ENCODE measurements around the gene DNM1. TPM values are rescaled to one million over a fixed set of nuclear protein-coding genes. Genes with fewer than 3 reads are reported as not detected.

The DNM1 gene
- total and polyA plus RNA-seq, 2 donors (not counting 3 experiments of a cell fraction or from before 2014, with no cell fraction given), result 0.59 to 2.9 TPM

- H3K4me1 ChIP-seq (ENCODE audit: control insufficient read depth, extremely low read depth, insufficient read depth, low read length), result peaks cover 3% of the 10 kb centered on the region
- H3K4me3 ChIP-seq (replicated peaks in 1 of 3; ENCODE audit: insufficient read depth in 1 of 3, low read depth in 1 of 3, low read length in 3 of 3), result no peak overlapping the region
- no peaks in the 10 kb centered on the region for H3K9me1 ChIP-seq (replicated peaks; ENCODE audit: control insufficient read depth, extremely low read depth, insufficient read depth, low read length)
- DNase-seq (ENCODE audit: low read depth, low spot score), result no peak
- no TSS peak for BruUV-seq (replicated peaks)
- no peak overlapping the region for H3K27ac ChIP-seq (ENCODE audit: insufficient read depth, low read depth, low read length)
- no peak overlapping the region for H3K9ac ChIP-seq (replicated peaks; ENCODE audit: extremely low read depth, insufficient read depth, low read length)
- ChIA-PET POLR2A (no interaction called here), CTCF (interaction anchor here (1.3 kb wide), 1 partner anchor 16 kb away, joined by 4 read pairs; the partner anchor contains the start of gene DNM1)
- no peaks in the 10 kb centered on the region for H3K36me3 ChIP-seq (ENCODE audit: control insufficient read depth in 2 of 2, extremely low read depth in 1 of 2, insufficient read depth in 2 of 2, low read length in 2 of 2)
- no peak overlapping the region for H3K4me2 ChIP-seq (ENCODE audit: insufficient read depth, low read length)
- H3K9me3 ChIP-seq (replicated peaks; ENCODE audit: control insufficient read depth, insufficient read depth, low read length), result no peaks in the 10 kb centered on the region
- H3K79me2 ChIP-seq (ENCODE audit: control insufficient read depth, insufficient read depth, low read length), result no peaks in the 10 kb centered on the region
- H3K27me3 ChIP-seq (ENCODE audit: control insufficient read depth in 2 of 2, insufficient read depth in 2 of 2, low read length in 2 of 2), result no peaks in the 10 kb centered on the region
- dilution Hi-C loops (cut with MboI; ENCODE audit: extremely low pct_ligation_motif_present, low sequenced_read_pairs) (no loop called here), intact Hi-C loops (cut with micrococcal nuclease) (loop anchor here (2.0 kb wide), 1 partner anchor 15 kb away; no protein-coding TSS in a partner anchor)
- no peaks in the 10 kb centered on the region for H4K20me1 ChIP-seq (replicated peaks; ENCODE audit: control insufficient read depth, extremely low read depth, insufficient read depth, low read length)
- no peak for TF ChIP-seq FOS (IDR thresholded peaks at IDR 0.05; ENCODE audit: borderline replicate concordance, insufficient read depth, low read length)
- TF ChIP-seq MAX (IDR thresholded peaks at IDR 0.05; ENCODE audit: insufficient read depth, insufficient read length), result no peak
- TF ChIP-seq JUN (IDR thresholded peaks at IDR 0.05; ENCODE audit: borderline replicate concordance, insufficient read depth, insufficient read length, low read depth), result no peak
- no peak for TF ChIP-seq POLR2A (IDR thresholded peaks at IDR 0.05; ENCODE audit: low read depth, low read length)
- no peak for TF ChIP-seq MYC (IDR thresholded peaks at IDR 0.05; ENCODE audit: low read depth, low read length)
- TF ChIP-seq EZH2 (IDR thresholded peaks at IDR 0.05; ENCODE audit: borderline replicate concordance, low read depth, low read length, severe bottlenecking), result no peak
- no peak for TF ChIP-seq POLR2AphosphoS5 (IDR thresholded peaks at IDR 0.05; ENCODE audit: insufficient read depth, low read depth, low read length)
- no peak for TF ChIP-seq GATA2 (IDR thresholded peaks at IDR 0.05; ENCODE audit: insufficient read depth, insufficient read length, low read depth, low read length)
- TF ChIP-seq CTCF (IDR thresholded peaks at IDR 0.05; ENCODE audit: extremely low read depth in 1 of 2, insufficient read depth in 1 of 2, low read depth in 1 of 2, low read length in 2 of 2), result no peak
- H2AFZ ChIP-seq (ENCODE audit: low read depth, low read length), result no peak overlapping the region
- FAIRE-seq, result no peak
These were observed 16.7 kb downstream of the DNM1 start for GRCh38 chr9:128219831-128220230.
